K562 (cell line): ENCODE measurements around the gene RARA. TPM values are rescaled to one million over a fixed set of nuclear protein-coding genes. Genes with fewer than 3 reads are reported as not detected.
A peak's percentile ranks its signal among the peaks of the same experiment; 100 is the strongest.

ENCODE experiments used
- CEBPB ChIP-seq: fragments of 450-650 bp; IDR thresholded peaks from 2 replicates; pipeline ENCODE4 v1.6.1; 2016; ENCODE audit warnings: missing genetic modification characterization, missing compliant biosample characterization
- KDM1A ChIP-seq, 2 experiments: fragments of 450-650 bp; IDR thresholded peaks; 2 replicates each; pipeline ENCODE4 v1.6.1; 2016; ENCODE audit warnings: mild to moderate bottlenecking in 2 of 2
- L3MBTL2 ChIP-seq: fragments of 450-650 bp; IDR thresholded peaks from 2 replicates; pipeline ENCODE4 v1.6.1; 2016; ENCODE audit warnings: mild to moderate bottlenecking, moderate library complexity
- NEUROD1 ChIP-seq: fragments of 150-350 bp; IDR thresholded peaks from 2 replicates; pipeline ENCODE4 v1.6.1; 2014; ENCODE audit warnings: borderline replicate concordance, low read length, low read depth; ENCODE audit not compliant: partially characterized antibody
- NFIC ChIP-seq: fragments of 450-650 bp; IDR thresholded peaks from 2 replicates; pipeline ENCODE4 v1.6.1; 2017; ENCODE audit warnings: mild to moderate bottlenecking, inconsistent platforms
- NR2C1 ChIP-seq, 2 experiments: fragments of 450-650 bp; IDR thresholded peaks; 2 replicates each; pipeline ENCODE4 v1.6.1; 2017; ENCODE audit warnings: mild to moderate bottlenecking in 2 of 2, antibody characterized with exemption in 1 of 2, inconsistent platforms in 1 of 2, missing compliant biosample characterization in 1 of 2, missing genetic modification characterization in 1 of 2
- POLR2H ChIP-seq: IDR thresholded peaks from 2 replicates; pipeline ENCODE4 v1.6.1; 2016; ENCODE audit warnings: missing genetic modification characterization, low read depth, mild to moderate bottlenecking, control low read depth, missing compliant biosample characterization, moderate library complexity
- PTTG1 ChIP-seq: fragments of 450-650 bp; IDR thresholded peaks from 2 replicates; pipeline ENCODE4 v1.6.1; 2016; ENCODE audit warnings: low read depth, mild to moderate bottlenecking, missing genetic modification characterization, missing compliant biosample characterization
- SMAD2 ChIP-seq: fragments of 150-350 bp; IDR thresholded peaks from 2 replicates; pipeline ENCODE4 v1.6.1; 2014; ENCODE audit warnings: low read depth, mild to moderate bottlenecking, low read length
- TAF9B ChIP-seq: fragments of 450-650 bp; IDR thresholded peaks from 2 replicates; pipeline ENCODE4 v1.6.1; 2018; ENCODE audit warnings: mild to moderate bottlenecking; ENCODE audit not compliant: partially characterized antibody
- ZNF146 ChIP-seq: IDR thresholded peaks from one replicate; pipeline ENCODE4 v1.6.1; 2018; ENCODE audit warnings: missing compliant biosample characterization; ENCODE audit not compliant: unreplicated experiment
- ZNF384 ChIP-seq: IDR thresholded peaks from 2 replicates; pipeline ENCODE4 v1.6.1; 2012; ENCODE audit warnings: low read depth, low read length, improper control_type of control experiment
- ZNF512 ChIP-seq: IDR thresholded peaks from 2 replicates; pipeline ENCODE4 v1.6.1; 2016; ENCODE audit warnings: missing genetic modification characterization, missing compliant biosample characterization
- ZNF586 ChIP-seq: fragments of 450-650 bp; formaldehyde crosslinking; conservative IDR thresholded peaks from 2 replicates; pipeline ENCODE4 v1.4.0; 2020; ENCODE audit warnings: mild to moderate bottlenecking, moderate library complexity
- ZNF717 ChIP-seq: fragments of 250-450 bp; sonication (Bioruptor Pico); IDR thresholded peaks from 2 replicates; pipeline ENCODE4 v1.5.0; 2021
- polyA plus RNA-seq, 8 experiments: library from polyadenylated mRNA; depleted of rRNA in 4 of 8; stranded (reverse) in 5 of 8; unstranded in 3 of 8; fragments of >200 nt; fragmentation: Nextera tagmentation in 2 of 8; fragmentation: Illumina TruSeq in 1 of 8; extraction: Ambion mirVana in 2 of 8; extraction: Trizol in 1 of 8; gene quantifications; 2 replicates each; pipeline versions ENCODE4 v1.2.1 to v1.2.3, GENCODE V29; 2011 to 2014; ENCODE audit warnings: inconsistent platforms in 1 of 8, missing spikeins in 1 of 8
- total RNA-seq, 7 experiments: library from RNA; depleted of rRNA in 6 of 7; stranded (reverse); fragments of >200 nt in 6 of 7; fragmentation: Illumina TruSeq in 2 of 7; extraction: Trizol in 2 of 7; gene quantifications; 2 replicates each; pipeline versions ENCODE4 v1.2.1 to v1.2.3, GENCODE V29; 2011 to 2021; ENCODE audit warnings: low replicate concordance in 1 of 7
- TF ChIP-seq, protein P1 (sequence below): fragments of 250-450 bp; sonication (Bioruptor Pico); IDR thresholded peaks from 2 replicates; pipeline ENCODE4 v1.4.0; 2020; ENCODE audit warnings: borderline replicate concordance
- TF ChIP-seq, protein P2 (sequence below): fragments of 250-450 bp; sonication (Bioruptor Pico); IDR thresholded peaks from 2 replicates; pipeline ENCODE4 v1.5.0; 2021
- TF ChIP-seq, protein P3 (sequence below): sonication (generic); formaldehyde crosslinking; IDR thresholded peaks from 2 replicates; pipeline ENCODE4 v1.8.0; 2022; ENCODE audit warnings: missing genetic modification reagents, mild to moderate bottlenecking, borderline replicate concordance
- TF ChIP-seq, protein P4 (sequence below): fragments of 250-450 bp; sonication (Bioruptor Pico); IDR thresholded peaks from 2 replicates; pipeline ENCODE4 v1.4.0; 2020
- TF ChIP-seq, protein P5 (sequence below): fragments of 450-650 bp; conservative IDR thresholded peaks from 2 replicates; pipeline ENCODE4 v1.6.1; 2016; ENCODE audit warnings: missing genetic modification characterization, low read depth, mild to moderate bottlenecking, missing compliant biosample characterization, moderate library complexity

The RARA gene
- total and polyA plus RNA-seq, 9 of the 15 experiments (the other 6 are each of a cell fraction or from before 2014, with no cell fraction given): 0.10 to 28.0 (median 7.9) TPM

GRCh38 chr17:40317880-40318829 is 9.2 kb downstream of the RARA start (continued):
- TF ChIP-seq, protein P1, sequence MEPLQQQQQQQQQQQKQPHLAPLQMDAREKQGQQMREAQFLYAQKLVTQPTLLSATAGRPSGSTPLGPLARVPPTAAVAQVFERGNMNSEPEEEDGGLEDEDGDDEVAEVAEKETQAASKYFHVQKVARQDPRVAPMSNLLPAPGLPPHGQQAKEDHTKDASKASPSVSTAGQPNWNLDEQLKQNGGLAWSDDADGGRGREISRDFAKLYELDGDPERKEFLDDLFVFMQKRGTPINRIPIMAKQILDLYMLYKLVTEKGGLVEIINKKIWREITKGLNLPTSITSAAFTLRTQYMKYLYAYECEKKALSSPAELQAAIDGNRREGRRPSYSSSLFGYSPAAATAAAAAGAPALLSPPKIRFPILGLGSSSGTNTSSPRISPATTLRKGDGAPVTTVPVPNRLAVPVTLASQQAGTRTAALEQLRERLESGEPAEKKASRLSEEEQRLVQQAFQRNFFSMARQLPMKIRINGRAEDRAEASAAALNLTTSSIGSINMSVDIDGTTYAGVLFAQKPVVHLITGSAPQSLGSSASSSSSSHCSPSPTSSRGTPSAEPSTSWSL (CRISPR knock-in tag): no peak
- TF ChIP-seq, protein P2, sequence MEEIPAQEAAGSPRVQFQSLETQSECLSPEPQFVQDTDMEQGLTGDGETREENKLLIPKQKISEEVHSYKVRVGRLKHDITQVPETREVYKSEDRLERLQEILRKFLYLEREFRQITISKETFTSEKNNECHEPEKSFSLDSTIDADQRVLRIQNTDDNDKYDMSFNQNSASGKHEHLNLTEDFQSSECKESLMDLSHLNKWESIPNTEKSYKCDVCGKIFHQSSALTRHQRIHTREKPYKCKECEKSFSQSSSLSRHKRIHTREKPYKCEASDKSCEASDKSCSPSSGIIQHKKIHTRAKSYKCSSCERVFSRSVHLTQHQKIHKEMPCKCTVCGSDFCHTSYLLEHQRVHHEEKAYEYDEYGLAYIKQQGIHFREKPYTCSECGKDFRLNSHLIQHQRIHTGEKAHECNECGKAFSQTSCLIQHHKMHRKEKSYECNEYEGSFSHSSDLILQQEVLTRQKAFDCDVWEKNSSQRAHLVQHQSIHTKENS (CRISPR knock-in tag): no peak
- TF ChIP-seq, protein P3, sequence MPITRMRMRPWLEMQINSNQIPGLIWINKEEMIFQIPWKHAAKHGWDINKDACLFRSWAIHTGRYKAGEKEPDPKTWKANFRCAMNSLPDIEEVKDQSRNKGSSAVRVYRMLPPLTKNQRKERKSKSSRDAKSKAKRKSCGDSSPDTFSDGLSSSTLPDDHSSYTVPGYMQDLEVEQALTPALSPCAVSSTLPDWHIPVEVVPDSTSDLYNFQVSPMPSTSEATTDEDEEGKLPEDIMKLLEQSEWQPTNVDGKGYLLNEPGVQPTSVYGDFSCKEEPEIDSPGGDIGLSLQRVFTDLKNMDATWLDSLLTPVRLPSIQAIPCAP: no peak
- no peak for TF ChIP-seq ZNF146 (CRISPR knock-in tag)
- no peak for TF ChIP-seq TAF9B
- TF ChIP-seq L3MBTL2: peak; percentile 87
- TF ChIP-seq ZNF512 (tag): no peak
- TF ChIP-seq, protein P4, sequence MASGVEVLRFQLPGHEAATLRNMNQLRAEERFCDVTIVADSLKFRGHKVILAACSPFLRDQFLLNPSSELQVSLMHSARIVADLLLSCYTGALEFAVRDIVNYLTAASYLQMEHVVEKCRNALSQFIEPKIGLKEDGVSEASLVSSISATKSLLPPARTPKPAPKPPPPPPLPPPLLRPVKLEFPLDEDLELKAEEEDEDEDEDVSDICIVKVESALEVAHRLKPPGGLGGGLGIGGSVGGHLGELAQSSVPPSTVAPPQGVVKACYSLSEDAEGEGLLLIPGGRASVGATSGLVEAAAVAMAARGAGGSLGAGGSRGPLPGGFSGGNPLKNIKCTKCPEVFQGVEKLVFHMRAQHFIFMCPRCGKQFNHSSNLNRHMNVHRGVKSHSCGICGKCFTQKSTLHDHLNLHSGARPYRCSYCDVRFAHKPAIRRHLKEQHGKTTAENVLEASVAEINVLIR (CRISPR knock-in tag): no peak
- no peak for TF ChIP-seq KDM1A (IDR thresholded peaks at IDR 0.05)
- TF ChIP-seq, protein P5, sequence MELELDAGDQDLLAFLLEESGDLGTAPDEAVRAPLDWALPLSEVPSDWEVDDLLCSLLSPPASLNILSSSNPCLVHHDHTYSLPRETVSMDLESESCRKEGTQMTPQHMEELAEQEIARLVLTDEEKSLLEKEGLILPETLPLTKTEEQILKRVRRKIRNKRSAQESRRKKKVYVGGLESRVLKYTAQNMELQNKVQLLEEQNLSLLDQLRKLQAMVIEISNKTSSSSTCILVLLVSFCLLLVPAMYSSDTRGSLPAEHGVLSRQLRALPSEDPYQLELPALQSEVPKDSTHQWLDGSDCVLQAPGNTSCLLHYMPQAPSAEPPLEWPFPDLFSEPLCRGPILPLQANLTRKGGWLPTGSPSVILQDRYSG: no peak
- TF ChIP-seq PTTG1 (tag): no peak
- no peak for TF ChIP-seq ZNF586 (CRISPR knock-in tag)
- no peak for TF ChIP-seq NR2C1 (IDR thresholded peaks at IDR 0.05)
- TF ChIP-seq NR2C1 (tag; IDR thresholded peaks at IDR 0.05): no peak
- no peak for TF ChIP-seq POLR2H (tag)
- TF ChIP-seq SMAD2: no peak
- TF ChIP-seq ZNF717 (CRISPR knock-in tag): no peak
- no peak for TF ChIP-seq CEBPB
- no peak for TF ChIP-seq ZNF384
- peak; percentile 30 for TF ChIP-seq NEUROD1
- peak; percentile 72 for TF ChIP-seq NFIC
